HEK293 (cell line): ENCODE data around the gene PTGDR.

Source experiments
- CTCF ChIA-PET: fragments of 350-600 bp; formaldehyde crosslinking; extraction: SDS; loops from one replicate; lab custom pipeline; 2021; ENCODE audit warnings: antibody characterized with exemption; lab: Yijun Ruan, JAX
- POLR2A ChIA-PET: fragments of 300-600 bp; formaldehyde crosslinking; extraction: SDS; loops from one replicate; lab custom pipeline; 2020; ENCODE audit warnings: antibody characterized with exemption, inconsistent platforms; lab: Yijun Ruan, JAX
- H3K27ac ChIP-seq: fragments of 200-500 bp; sonication (Bioruptor generic); 2 replicates; pipeline ENCODE4 v1.5.1; 2014; ENCODE audit warnings: low read depth, low read length, control low read depth, inconsistent platforms; ENCODE audit errors: extremely low read depth
- H3K36me3 ChIP-seq, 2 experiments: fragments of 200-500 bp in 1 of 2; sonication (Bioruptor generic) in 1 of 2; 1 replicate in 1 of 2; 2 replicates in 1 of 2; pipeline ENCODE4 v1.5.1; 2014 to 2017; ENCODE audit warnings: inconsistent platforms in 2 of 2, low read length in 2 of 2; ENCODE audit not compliant: control insufficient read depth in 2 of 2, insufficient read depth in 1 of 2
- H3K4me1 ChIP-seq: fragments of 200-500 bp; sonication (Bioruptor generic); 2 replicates; pipeline ENCODE4 v1.5.1; 2014; ENCODE audit warnings: mild to moderate bottlenecking, low read length, inconsistent platforms; ENCODE audit not compliant: control insufficient read depth, insufficient read depth
- H3K4me3 ChIP-seq: 2 replicates; pipeline ENCODE4 v1.5.1; 2011; ENCODE audit warnings: low read depth, mild to moderate bottlenecking, control low read depth, low read length, moderate library complexity
- H3K9me3 ChIP-seq: fragments of 200-500 bp; sonication (Bioruptor generic); 2 replicates; pipeline ENCODE4 v1.5.1; 2014; ENCODE audit warnings: low read depth, low read length, inconsistent platforms; ENCODE audit not compliant: control insufficient read depth, insufficient read depth
- KLF7 ChIP-seq: fragments of 450-650 bp; formaldehyde crosslinking; IDR thresholded peaks from 2 replicates; pipeline ENCODE4 v1.5.1; 2016; ENCODE audit warnings: missing biosample characterization, missing genetic modification characterization, borderline replicate concordance
- MYNN ChIP-seq: fragments of 450-650 bp; formaldehyde crosslinking; IDR thresholded peaks from 2 replicates; pipeline ENCODE4 v1.5.1; 2016; ENCODE audit warnings: missing biosample characterization, missing genetic modification characterization, borderline replicate concordance
- REPIN1 ChIP-seq: fragments of 450-650 bp; formaldehyde crosslinking; IDR thresholded peaks from 2 replicates; pipeline ENCODE4 v1.5.1; 2017; ENCODE audit warnings: missing biosample characterization, missing genetic modification characterization, low read depth
- SP2 ChIP-seq: fragments of 450-650 bp; formaldehyde crosslinking; IDR thresholded peaks from 2 replicates; pipeline ENCODE4 v1.5.1; 2016; ENCODE audit warnings: missing biosample characterization, missing genetic modification characterization
- TCF7L2 ChIP-seq: IDR thresholded peaks from 2 replicates; pipeline ENCODE4 v1.6.1; 2011; ENCODE audit warnings: low read depth, mild to moderate bottlenecking, inconsistent platforms, low read length, moderate library complexity, borderline replicate concordance
- TRIM28 ChIP-seq: IDR thresholded peaks from 2 replicates; pipeline ENCODE4 v1.6.1; 2011; ENCODE audit warnings: low read length, control low read depth, borderline replicate concordance
- WT1 ChIP-seq: fragments of 450-650 bp; formaldehyde crosslinking; IDR thresholded peaks from 2 replicates; pipeline ENCODE4 v1.5.1; 2016; ENCODE audit warnings: missing biosample characterization, missing genetic modification characterization
- ZBTB6 ChIP-seq: fragments of 450-650 bp; formaldehyde crosslinking; IDR thresholded peaks from 2 replicates; pipeline ENCODE4 v1.5.1; 2017; ENCODE audit warnings: missing biosample characterization, missing genetic modification characterization
- ZEB2 ChIP-seq: fragments of 450-650 bp; formaldehyde crosslinking; IDR thresholded peaks from 2 replicates; pipeline ENCODE4 v1.5.1; 2016; ENCODE audit warnings: missing biosample characterization, missing genetic modification characterization
- ZNF138 ChIP-seq: fragments of 450-650 bp; formaldehyde crosslinking; IDR thresholded peaks from 2 replicates; pipeline ENCODE4 v1.5.1; 2016; ENCODE audit warnings: missing biosample characterization, missing genetic modification characterization, borderline replicate concordance
- ZNF184 ChIP-seq: fragments of 450-650 bp; IDR thresholded peaks from 2 replicates; pipeline ENCODE4 v1.5.1; 2018; ENCODE audit warnings: missing biosample characterization, mild to moderate bottlenecking, missing genetic modification characterization
- ZNF2 ChIP-seq: fragments of 450-650 bp; formaldehyde crosslinking; IDR thresholded peaks from 2 replicates; pipeline ENCODE4 v1.5.1; 2016; ENCODE audit warnings: missing biosample characterization, missing genetic modification characterization
- ZNF292 ChIP-seq: fragments of 450-650 bp; formaldehyde crosslinking; IDR thresholded peaks from 2 replicates; pipeline ENCODE4 v1.5.1; 2016; ENCODE audit warnings: low read depth, missing biosample characterization, missing genetic modification characterization, borderline replicate concordance
- ZNF335 ChIP-seq: fragments of 450-650 bp; formaldehyde crosslinking; conservative IDR thresholded peaks from 2 replicates; pipeline ENCODE4 v1.5.1; 2016; ENCODE audit warnings: missing biosample characterization, missing genetic modification characterization
- ZNF350 ChIP-seq: fragments of 450-650 bp; formaldehyde crosslinking; IDR thresholded peaks from 2 replicates; pipeline ENCODE4 v1.5.0; 2017; ENCODE audit warnings: missing biosample characterization, mild to moderate bottlenecking, missing genetic modification characterization
- ZNF366 ChIP-seq: fragments of 450-650 bp; formaldehyde crosslinking; conservative IDR thresholded peaks from 2 replicates; pipeline ENCODE4 v1.5.1; 2016; ENCODE audit warnings: missing biosample characterization, missing genetic modification characterization
- ZNF398 ChIP-seq: fragments of 450-650 bp; formaldehyde crosslinking; IDR thresholded peaks from 2 replicates; pipeline ENCODE4 v1.5.1; 2017; ENCODE audit warnings: missing biosample characterization, missing genetic modification characterization
- ZNF404 ChIP-seq: fragments of 450-650 bp; formaldehyde crosslinking; IDR thresholded peaks from 2 replicates; pipeline ENCODE4 v1.5.1; 2017; ENCODE audit warnings: missing biosample characterization, missing genetic modification characterization
- ZNF423 ChIP-seq: fragments of 450-650 bp; formaldehyde crosslinking; IDR thresholded peaks from 2 replicates; pipeline ENCODE4 v1.5.1; 2016; ENCODE audit warnings: missing biosample characterization, missing genetic modification characterization
- ZNF513 ChIP-seq: fragments of 450-650 bp; IDR thresholded peaks from 2 replicates; pipeline ENCODE4 v1.5.1; 2018; ENCODE audit warnings: missing biosample characterization, missing genetic modification characterization
- ZNF514 ChIP-seq: fragments of 450-650 bp; formaldehyde crosslinking; IDR thresholded peaks from 2 replicates; pipeline ENCODE4 v1.5.1; 2016; ENCODE audit warnings: missing biosample characterization, missing genetic modification characterization
- ZNF610 ChIP-seq: fragments of 450-650 bp; formaldehyde crosslinking; IDR thresholded peaks from 2 replicates; pipeline ENCODE4 v1.5.1; 2016; ENCODE audit warnings: missing biosample characterization, missing genetic modification characterization, borderline replicate concordance
- ZNF654 ChIP-seq: fragments of 450-650 bp; formaldehyde crosslinking; IDR thresholded peaks from 2 replicates; pipeline ENCODE4 v1.5.1; 2016; ENCODE audit warnings: low read depth, missing biosample characterization, missing genetic modification characterization
- ZNF670 ChIP-seq: fragments of 450-650 bp; formaldehyde crosslinking; IDR thresholded peaks from 2 replicates; pipeline ENCODE4 v1.5.1; 2016; ENCODE audit warnings: missing biosample characterization, missing genetic modification characterization, low read depth
- ZNF677 ChIP-seq: fragments of 450-650 bp; IDR thresholded peaks from 2 replicates; pipeline ENCODE4 v1.5.0; 2018; ENCODE audit warnings: missing biosample characterization, mild to moderate bottlenecking, missing genetic modification characterization, moderate library complexity
- ZNF791 ChIP-seq: fragments of 450-650 bp; formaldehyde crosslinking; IDR thresholded peaks from 2 replicates; pipeline ENCODE4 v1.5.1; 2016; ENCODE audit warnings: missing biosample characterization, missing genetic modification characterization
- ZNF843 ChIP-seq: fragments of 450-650 bp; formaldehyde crosslinking; IDR thresholded peaks from 2 replicates; pipeline ENCODE4 v1.5.1; 2016; ENCODE audit warnings: missing biosample characterization, missing genetic modification characterization
- TF ChIP-seq, protein P1 (sequence below): fragments of 450-650 bp; formaldehyde crosslinking; IDR thresholded peaks from 2 replicates; pipeline ENCODE4 v1.5.1; 2016; ENCODE audit warnings: missing biosample characterization, missing genetic modification characterization

PTGDR gene

DNA sequence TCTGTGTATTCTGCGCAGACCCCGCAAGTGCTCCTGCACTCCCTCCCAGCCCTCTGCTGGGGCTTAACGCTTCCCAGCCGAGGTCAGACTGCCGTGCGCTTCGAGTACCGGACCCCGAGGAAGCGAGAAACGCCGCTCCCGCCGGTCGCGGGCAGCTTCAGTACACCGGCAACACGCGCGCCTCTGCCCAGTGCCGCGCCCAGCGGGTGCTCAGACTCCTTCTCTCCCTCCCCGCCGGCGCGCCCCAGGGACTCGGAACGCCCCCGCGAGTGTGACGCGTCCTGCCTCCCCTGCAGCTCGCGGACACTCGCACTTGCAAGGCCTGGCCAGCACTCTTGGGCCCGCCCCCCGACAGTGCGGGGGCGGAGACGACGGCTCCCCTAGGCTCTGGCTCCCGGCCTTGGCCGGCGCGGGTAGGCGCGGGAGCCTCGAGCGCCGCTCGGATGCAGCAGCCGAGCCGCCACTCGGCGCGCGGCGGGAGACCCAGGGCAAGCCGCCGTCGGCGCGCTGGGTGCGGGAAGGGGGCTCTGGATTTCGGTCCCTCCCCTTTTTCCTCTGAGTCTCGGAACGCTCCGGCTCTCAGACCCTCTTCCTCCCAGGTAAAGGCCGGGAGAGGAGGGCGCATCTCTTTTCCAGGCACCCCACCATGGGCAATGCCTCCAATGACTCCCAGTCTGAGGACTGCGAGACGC, 46.6 kb downstream of the PTGDR start, which contains the start of gene PTGER2 (continued):
- TF ChIP-seq ZNF513 (tag by site-specific recombination) (no peak), ZNF654 (tag by site-specific recombination) (no peak), TRIM28 (peak; percentile 57; the same call in 1 of the 2 replicates), ZNF610 (tag by site-specific recombination) (peak; percentile 54; the same call in 1 of the 2 replicates), ZNF791 (tag by site-specific recombination) (no peak), ZNF398 (tag by site-specific recombination) (peak; percentile 73), TCF7L2 (no peak), WT1 (tag by site-specific recombination) (peak; percentile 93), ZNF423 (tag by site-specific recombination) (peak; percentile 99), ZNF350 (tag by site-specific recombination) (no peak), ZBTB6 (peak; percentile 96), ZNF843 (0 out of 2 replicates have a peak, but pooled peaks have one; percentile 14), ZNF2 (tag by site-specific recombination) (peak; percentile 53; the same call in 1 of the 2 replicates), ZNF292 (tag by site-specific recombination) (no peak), ZNF138 (no peak), ZNF184 (tag by site-specific recombination) (no peak), REPIN1 (tag by site-specific recombination) (no peak), ZEB2 (tag by site-specific recombination) (peak; percentile 66; the same call in 1 of the 2 replicates)
- TF ChIP-seq, protein P1, sequence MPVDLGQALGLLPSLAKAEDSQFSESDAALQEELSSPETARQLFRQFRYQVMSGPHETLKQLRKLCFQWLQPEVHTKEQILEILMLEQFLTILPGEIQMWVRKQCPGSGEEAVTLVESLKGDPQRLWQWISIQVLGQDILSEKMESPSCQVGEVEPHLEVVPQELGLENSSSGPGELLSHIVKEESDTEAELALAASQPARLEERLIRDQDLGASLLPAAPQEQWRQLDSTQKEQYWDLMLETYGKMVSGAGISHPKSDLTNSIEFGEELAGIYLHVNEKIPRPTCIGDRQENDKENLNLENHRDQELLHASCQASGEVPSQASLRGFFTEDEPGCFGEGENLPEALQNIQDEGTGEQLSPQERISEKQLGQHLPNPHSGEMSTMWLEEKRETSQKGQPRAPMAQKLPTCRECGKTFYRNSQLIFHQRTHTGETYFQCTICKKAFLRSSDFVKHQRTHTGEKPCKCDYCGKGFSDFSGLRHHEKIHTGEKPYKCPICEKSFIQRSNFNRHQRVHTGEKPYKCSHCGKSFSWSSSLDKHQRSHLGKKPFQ (tag by site-specific recombination): no peak

- ChIA-PET POLR2A (interaction anchor here (1.1 to 1.4 kb wide), 3 partner anchors 28 to 237 kb away, joined by 3 to 4 read pairs (median 3); partner anchors contain the start of genes GPR137C and TXNDC16), CTCF (interaction anchor here (0.7 to 2.0 kb wide), 2 partner anchors 11 to 29 kb away, joined by 3 to 8 read pairs; no protein-coding TSS in a partner anchor)
- TF ChIP-seq KLF7 (tag by site-specific recombination) (no peak), ZNF514 (tag by site-specific recombination) (no peak), SP2 (tag by site-specific recombination) (no peak), MYNN (no peak), ZNF335 (no peak), ZNF404 (tag by site-specific recombination) (no peak), ZNF670 (tag by site-specific recombination) (no peak), ZNF677 (tag by site-specific recombination) (no peak), ZNF366 (tag by site-specific recombination) (no peak)
- Histone ChIP-seq H3K4me3 (peak overlapping the region; percentile 57), H3K36me3 (no peaks in the 10 kb centered on the region), H3K9me3 (no peaks in the 10 kb centered on the region), H3K4me1 (no peaks in the 10 kb centered on the region; the same call in 1 of the 2 replicates), H3K27ac (peak overlapping the region; percentile 66; the same call in 1 of the 2 replicates)
Observed at GRCh38 chr14:52314595-52315354, 47.3 kb downstream of the PTGDR start.
